Ovary (tissue), 9 donors: ENCODE measurements around the gene TRIP13. TPM values are rescaled to one million over a fixed set of nuclear protein-coding genes. Genes with fewer than 3 reads are reported as not detected.

Experiments used
- DNase-seq, 5 donors: peaks; one replicate each; pipeline ENCODE4 v3.0.0-alpha.2; 2019 to 2020
- H3K27ac ChIP-seq, 2 donors: fragments of 200-600 bp; one replicate each; pipeline versions ENCODE4 v1.5.1 to v1.8.0; 2019 to 2022
- H3K27me3 ChIP-seq: fragments of 200-600 bp; one replicate; pipeline ENCODE4 v1.8.0; 2022
- H3K36me3 ChIP-seq: fragments of 200-600 bp; sonication (generic); one replicate; pipeline ENCODE4 v1.5.1; 2019
- H3K4me1 ChIP-seq: one replicate; pipeline ENCODE4 v1.8.1; 2013; ENCODE audit warnings: mild to moderate bottlenecking, moderate library complexity; ENCODE audit not compliant: insufficient read depth
- H3K4me3 ChIP-seq: fragments of 200-600 bp; sonication (generic); one replicate; pipeline ENCODE4 v1.5.1; 2017
- H3K9me3 ChIP-seq, 2 donors: fragments of 200-600 bp in 1 of 2; sonication (generic) in 1 of 2; one replicate each; pipeline versions ENCODE4 v1.5.1 to v1.8.1; 2013 to 2019; ENCODE audit warnings: mild to moderate bottlenecking in 1 of 2, moderate library complexity in 1 of 2
- EP300 ChIP-seq: sonication (generic); formaldehyde crosslinking; IDR thresholded peaks from one replicate; pipeline ENCODE4 v1.6.1; 2017; ENCODE audit warnings: antibody characterized with exemption
- POLR2A ChIP-seq: fragments of 450-650 bp; IDR thresholded peaks from one replicate; pipeline ENCODE4 v1.6.1; 2017; ENCODE audit warnings: antibody characterized with exemption, mild to moderate bottlenecking, moderate library complexity
- WGBS, 3 donors: extraction: QIAGEN DNeasy Blood & Tissue Kit in 1 of 3; methylation state at CpG; one replicate each; pipeline versions ENCODE4 v1.1.5 to v1.1.7; 2013 to 2017; 5-methylcytosine and 5-hydroxymethylcytosine counted together
- intact Hi-C, 4 donors: fragments of 100-400 bp; cut with DNase I; formaldehyde crosslinking; loops; one replicate each; pipeline versions ENCODE4 v1.11.0 to v1.15.1; 2022 to 2023
- polyA plus RNA-seq, 2 donors: library from polyadenylated mRNA; stranded (reverse); fragments of 200-250 nt in 1 of 2; fragments of 350-450 nt in 1 of 2; fragmentation: Illumina TruSeq in 1 of 2; extraction: RNeasy Lipid Tissue Mini Kit (QIAGEN cat#74804) in 1 of 2; gene quantifications; one replicate each; pipeline ENCODE4 v1.2.3, GENCODE V29; 2013 to 2014
- total RNA-seq, 7 donors: library from RNA; depleted of rRNA in 2 of 7; stranded (reverse); fragments of >200 nt in 2 of 7; fragmentation: NEBNext Ultra II Directional in 3 of 7; extraction: Animal tissue kit (Norgen Biotek cat#: 25700) in 3 of 7; gene quantifications; one replicate each; pipeline versions ENCODE4 v1.1.0 to v1.2.4, GENCODE V29; 2016 to 2023
- TF ChIP-seq, protein P1 (sequence below), 3 donors: fragments of 450-650 bp in 2 of 3; fragments of 200-600 bp in 1 of 3; IDR thresholded peaks; one replicate each; pipeline versions ENCODE4 v1.5.1 to v1.8.0; 2016 to 2022; ENCODE audit warnings: antibody characterized with exemption in 3 of 3, mild to moderate bottlenecking in 1 of 3
- donor health status: DM: no; HTN: no; CAD: no; lungs with moderate emphysema.
- donor health status: DM: no; HTN: no; CAD: no.
- donor health status: Bipolar disorder and iron deficiency.
- donor health status: DM: yes; HTN: yes; CAD: no.
- donor health status: DM: no; HTN: no; CAD: no.
- donor health status: DM: yes; HTN: yes; CAD: no.

TRIP13 gene
- total and polyA plus RNA-seq, 9 donors, result 1.3 to 3.9 (median 2.0) TPM

DNA sequence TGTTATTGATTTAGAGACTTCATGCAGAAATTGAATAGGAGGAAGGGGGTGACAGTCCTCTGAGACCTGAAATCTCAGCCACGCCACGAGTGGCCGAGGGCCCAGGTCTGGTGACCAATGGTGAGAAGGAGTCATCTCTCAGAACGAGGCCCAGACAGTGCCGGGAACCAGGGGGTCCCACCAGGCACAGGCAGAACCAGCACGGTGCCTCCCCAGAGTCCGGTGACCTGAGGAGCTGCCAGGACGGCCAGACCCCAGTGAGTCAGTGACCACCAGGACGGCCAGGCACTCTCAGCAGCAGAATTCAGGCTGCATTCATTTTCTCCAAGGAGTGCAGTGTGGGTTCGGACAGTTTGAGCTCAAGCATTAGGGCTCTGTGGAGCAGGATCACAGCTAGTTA lies 72.1 kb downstream of the TRIP13 start:
- TF ChIP-seq EP300 (no peak), POLR2A (no peak)
- TF ChIP-seq, protein P1, sequence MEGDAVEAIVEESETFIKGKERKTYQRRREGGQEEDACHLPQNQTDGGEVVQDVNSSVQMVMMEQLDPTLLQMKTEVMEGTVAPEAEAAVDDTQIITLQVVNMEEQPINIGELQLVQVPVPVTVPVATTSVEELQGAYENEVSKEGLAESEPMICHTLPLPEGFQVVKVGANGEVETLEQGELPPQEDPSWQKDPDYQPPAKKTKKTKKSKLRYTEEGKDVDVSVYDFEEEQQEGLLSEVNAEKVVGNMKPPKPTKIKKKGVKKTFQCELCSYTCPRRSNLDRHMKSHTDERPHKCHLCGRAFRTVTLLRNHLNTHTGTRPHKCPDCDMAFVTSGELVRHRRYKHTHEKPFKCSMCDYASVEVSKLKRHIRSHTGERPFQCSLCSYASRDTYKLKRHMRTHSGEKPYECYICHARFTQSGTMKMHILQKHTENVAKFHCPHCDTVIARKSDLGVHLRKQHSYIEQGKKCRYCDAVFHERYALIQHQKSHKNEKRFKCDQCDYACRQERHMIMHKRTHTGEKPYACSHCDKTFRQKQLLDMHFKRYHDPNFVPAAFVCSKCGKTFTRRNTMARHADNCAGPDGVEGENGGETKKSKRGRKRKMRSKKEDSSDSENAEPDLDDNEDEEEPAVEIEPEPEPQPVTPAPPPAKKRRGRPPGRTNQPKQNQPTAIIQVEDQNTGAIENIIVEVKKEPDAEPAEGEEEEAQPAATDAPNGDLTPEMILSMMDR (IDR thresholded peaks at IDR 0.05), result no peak
- Histone ChIP-seq H3K27ac (no peak overlapping the region), H3K36me3 (no peaks in the 10 kb centered on the region), H3K4me1 (peaks cover 12% of the 10 kb centered on the region), H3K9me3 (no peaks in the 10 kb centered on the region), H3K27me3 (no peaks in the 10 kb centered on the region), H3K4me3 (no peak overlapping the region)
- no peak for DNase-seq
- WGBS, 3 donors, result 60 to 63% (median 61%) methylated on average over 10 of the region's 10 CpGs
- intact Hi-C loops, result no loop called here

DNA sequence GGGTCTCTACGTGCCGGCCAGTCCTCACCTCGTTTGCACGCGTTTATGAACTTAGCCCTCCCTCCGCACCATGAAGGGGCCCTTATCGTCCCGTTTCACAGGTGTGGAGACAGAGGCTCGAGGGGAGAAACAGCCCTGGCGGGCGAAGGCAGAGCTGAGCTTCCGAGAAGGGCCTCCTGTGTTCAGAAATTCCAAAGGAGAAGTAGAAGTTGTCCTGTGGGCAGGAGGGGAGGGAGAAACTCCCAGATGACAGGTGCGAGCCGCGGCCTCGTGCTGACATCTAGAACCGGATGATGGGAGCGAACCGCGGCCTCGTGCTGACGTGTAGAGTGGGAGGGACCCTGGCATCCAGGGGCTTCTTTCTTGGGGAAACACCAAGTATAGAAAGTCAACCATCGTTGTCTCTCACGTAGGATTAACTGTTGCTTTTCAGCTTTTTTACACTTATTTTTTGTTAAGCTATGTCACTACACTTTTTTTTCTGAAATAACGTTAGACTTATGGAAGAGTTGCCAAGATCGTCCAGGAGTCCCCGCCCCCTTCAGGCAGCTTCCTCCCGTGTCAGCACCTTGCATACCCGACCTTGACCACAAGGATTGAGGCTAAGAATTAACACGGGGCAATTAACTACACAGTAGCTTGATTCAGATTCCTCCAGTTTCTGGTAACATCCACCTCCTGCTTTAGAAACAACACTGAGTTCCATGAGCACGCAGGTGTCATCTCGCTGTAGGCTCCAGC lies 73.1 kb downstream of the TRIP13 start:
- H3K9me3 ChIP-seq, result no peaks in the 10 kb centered on the region
- no peaks in the 10 kb centered on the region for H3K36me3 ChIP-seq
- WGBS, 3 donors, result 68 to 76% (median 75%) methylated on average over 32 of the region's 32 CpGs
- no peak for TF ChIP-seq POLR2A
- TF ChIP-seq, protein P1 (IDR thresholded peaks at IDR 0.05), result no peak
- no peak for DNase-seq
- intact Hi-C loops, result no loop called here
- peaks cover 12% of the 10 kb centered on the region for H3K4me1 ChIP-seq
- no peak overlapping the region for H3K27ac ChIP-seq
- H3K4me3 ChIP-seq, result no peak overlapping the region
- H3K27me3 ChIP-seq, result no peaks in the 10 kb centered on the region

DNA sequence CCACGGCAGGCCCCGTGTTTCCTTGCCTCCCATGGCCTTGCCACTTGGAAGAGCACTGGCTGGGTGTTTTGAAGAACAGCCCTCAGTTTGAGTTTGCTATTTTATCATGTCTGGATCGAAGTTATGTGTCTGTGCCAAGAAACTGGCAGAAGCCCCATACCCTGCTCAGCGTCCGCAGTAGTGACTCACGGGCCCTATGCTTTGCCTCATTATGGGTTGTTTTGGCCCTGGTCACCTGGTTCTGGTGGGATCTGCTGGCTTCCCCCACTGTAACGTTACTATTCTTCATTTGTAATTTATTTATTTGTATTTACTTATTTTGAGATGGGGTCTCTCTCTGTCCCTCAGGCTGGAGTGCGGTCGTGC lies 73.6 kb downstream of the TRIP13 start:
- H3K36me3 ChIP-seq, result no peaks in the 10 kb centered on the region
- WGBS, 3 donors, result 68 to 80% (median 74%) methylated on average over 9 of the region's 9 CpGs
- TF ChIP-seq, protein P1 (IDR thresholded peaks at IDR 0.05), result no peak
- TF ChIP-seq POLR2A, result no peak
- no peak for TF ChIP-seq EP300
- intact Hi-C loops, result no loop called here
- DNase-seq, result no peak
- no peak overlapping the region for H3K27ac ChIP-seq
- no peak overlapping the region for H3K4me3 ChIP-seq
- H3K27me3 ChIP-seq, result no peaks in the 10 kb centered on the region
- no peaks in the 10 kb centered on the region for H3K9me3 ChIP-seq
- H3K4me1 ChIP-seq, result peaks cover 12% of the 10 kb centered on the region

DNA sequence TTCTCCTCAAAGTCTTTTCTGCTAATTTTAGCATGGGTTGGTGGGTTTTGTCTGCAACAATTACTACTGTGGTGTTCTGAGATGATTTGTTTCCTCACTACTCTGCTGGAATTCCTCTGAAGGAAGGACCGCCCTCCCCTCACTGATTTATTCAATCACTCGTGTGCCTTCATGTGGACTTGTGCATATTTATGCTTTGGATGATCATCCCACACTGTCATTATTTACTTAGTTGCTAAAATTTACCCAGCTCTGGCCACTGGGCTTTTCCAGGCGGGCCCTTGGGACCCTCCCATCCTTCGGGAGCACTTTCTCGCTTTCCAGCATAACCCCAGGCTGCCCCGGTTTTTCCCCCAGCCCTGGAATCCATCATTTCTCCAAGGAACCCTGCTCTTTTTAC lies 74.3 kb downstream of the TRIP13 start:
- Histone ChIP-seq H3K27me3 (no peaks in the 10 kb centered on the region), H3K4me1 (peaks cover 12% of the 10 kb centered on the region), H3K27ac (no peak overlapping the region), H3K9me3 (no peaks in the 10 kb centered on the region), H3K36me3 (no peaks in the 10 kb centered on the region), H3K4me3 (no peak overlapping the region)
- 81 to 90% (median 88%) methylated on average over 6 of the region's 6 CpGs for WGBS, 3 donors
- intact Hi-C loops, result no loop called here
- no peak for TF ChIP-seq EP300
- TF ChIP-seq, protein P1 (IDR thresholded peaks at IDR 0.05), result no peak
- TF ChIP-seq POLR2A, result no peak
- DNase-seq, result no peak

Other genes starting within 250 kb of the TRIP13 start
- 1 to 10 TPM; 1.1 to 8.8 (median 2.3) TPM for gene TPPP, start 199.5 kb upstream of the TRIP13 start, total RNA-seq
- 1 to 10 TPM; 2.1 to 2.5 TPM for gene TPPP, start 199.5 kb upstream of the TRIP13 start, polyA plus RNA-seq
- gene ZDHHC11B, start 108.2 kb upstream of the TRIP13 start, total RNA-seq, result 1 to 10 TPM; 1.7 to 8.0 (median 2.4) TPM
- 1 to 10 TPM; 1.7 to 2.9 TPM for gene ZDHHC11B, start 108.2 kb upstream of the TRIP13 start, polyA plus RNA-seq
- 10 to 100 TPM in 1 of 7 donors, 1 to 10 TPM in 6; 1.7 to 25.6 (median 6.0) TPM for gene ZDHHC11, start 41.9 kb upstream of the TRIP13 start, total RNA-seq
- 1 to 10 TPM; 1.1 to 2.1 TPM for gene ZDHHC11, start 41.9 kb upstream of the TRIP13 start, polyA plus RNA-seq
- gene BRD9, start 83 bp upstream of the TRIP13 start, total RNA-seq, result 10 to 100 TPM; 18.6 to 42.1 (median 35.0) TPM
- gene BRD9, start 83 bp upstream of the TRIP13 start, polyA plus RNA-seq, result 10 to 100 TPM; 25.6 to 26.3 TPM
- 10 to 100 TPM in 1 of 7 donors, 1 to 10 TPM in 4, under 1 TPM in 2; 0.33 to 17.2 (median 1.5) TPM for gene NKD2, start 115.9 kb downstream of the TRIP13 start, total RNA-seq
- under 1 TPM in 1 of 2 donors, not detected in 1; 0.80 TPM for gene NKD2, start 115.9 kb downstream of the TRIP13 start, polyA plus RNA-seq
- gene SLC12A7, start 219.2 kb downstream of the TRIP13 start, total RNA-seq, result 10 to 100 TPM in 6 of 7 donors, 1 to 10 TPM in 1; 9.8 to 33.9 (median 23.2) TPM
- gene SLC12A7, start 219.2 kb downstream of the TRIP13 start, polyA plus RNA-seq, result 10 to 100 TPM in 1 of 2 donors, 1 to 10 TPM in 1; 5.9 to 12.2 TPM